HG03521 (cell line): ENCODE measurements around the gene EVA1A.

Source experiments
- ATAC-seq: cut with Tn5 transposase; IDR thresholded peaks from one replicate; pipeline ENCODE4 v1.9.1; 2021; ENCODE audit warnings: mild to moderate bottlenecking, moderate library complexity; ENCODE audit not compliant: unreplicated experiment

Gene EVA1A

GRCh38 chr2:75545387-75545786 lies 15.4 kb downstream of the EVA1A start:
- no peak for ATAC-seq

GRCh38 chr2:75543446-75543845 lies 17.3 kb downstream of the EVA1A start:
- no peak for ATAC-seq

- ATAC-seq = no peak
Observed at GRCh38 chr2:75541430-75541829, 19.3 kb downstream of the EVA1A start.

- ATAC-seq = no peak
Observed at GRCh38 chr2:75540994-75541393, 19.7 kb downstream of the EVA1A start.

GRCh38 chr2:75539955-75540716 lies 20.6 kb downstream of the EVA1A start:
- no peak for ATAC-seq

- no peak for ATAC-seq
Observed at GRCh38 chr2:75538521-75539490, 21.9 kb downstream of the EVA1A start.

GRCh38 chr2:75537658-75538057 lies 23.1 kb downstream of the EVA1A start:
- no peak for ATAC-seq

GRCh38 chr2:75533135-75533534 lies 27.6 kb downstream of the EVA1A start:
- no peak for ATAC-seq

- no peak for ATAC-seq
Observed at GRCh38 chr2:75532488-75532887, 28.3 kb downstream of the EVA1A start.

GRCh38 chr2:75528221-75528977 lies 32.3 kb downstream of the EVA1A start:
- ATAC-seq = no peak

- no peak for ATAC-seq
Observed at GRCh38 chr2:75527676-75528075, 33.1 kb downstream of the EVA1A start.

- ATAC-seq = no peak
Observed at GRCh38 chr2:75526842-75527241, 33.9 kb downstream of the EVA1A start.

- ATAC-seq = no peak
Observed at GRCh38 chr2:75525434-75526310, 35.1 kb downstream of the EVA1A start.

GRCh38 chr2:75524276-75524911 lies 36.3 kb downstream of the EVA1A start:
- no peak for ATAC-seq

GRCh38 chr2:75523313-75524275 lies 37.1 kb downstream of the EVA1A start:
- ATAC-seq = no peak

GRCh38 chr2:75522543-75523312 lies 38.0 kb downstream of the EVA1A start:
- ATAC-seq = no peak

GRCh38 chr2:75521225-75521872 lies 39.4 kb downstream of the EVA1A start:
- no peak for ATAC-seq
